ENCODE measurements around the gene IRF9.

IRF9 gene

DNA sequence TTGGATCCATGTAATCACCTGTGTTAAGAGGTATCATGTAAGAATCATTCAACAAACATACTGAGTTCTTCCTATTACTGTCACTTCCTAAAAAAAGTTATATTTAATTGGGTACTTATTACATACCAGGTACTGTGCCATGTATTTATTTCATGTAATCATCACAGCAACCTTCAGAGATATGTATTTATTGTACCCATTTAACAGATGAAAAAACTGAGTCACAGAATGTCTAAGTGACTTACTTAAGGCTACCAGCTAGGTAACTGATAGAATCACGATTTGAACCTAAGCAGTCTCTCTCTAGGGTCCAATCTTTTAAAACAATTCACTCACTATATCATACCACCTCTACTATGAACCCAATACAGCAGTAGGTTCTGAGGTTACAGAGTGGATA is 16.6 kb upstream of the IRF9 start:
- TF ChIP-seq PPARA (CRISPR knock-in tag; IDR thresholded peaks at IDR 0.05; ENCODE audit: borderline replicate concordance) (no peak), ZNF565 (CRISPR knock-in tag; conservative IDR thresholded peaks at IDR 0.05; ENCODE audit: low read depth) (no peak), ZNF8 (CRISPR knock-in tag; IDR thresholded peaks at IDR 0.05) (no peak), TCF4 (CRISPR knock-in tag; IDR thresholded peaks at IDR 0.05; ENCODE audit: borderline replicate concordance) (no peak), ISL1 (CRISPR knock-in tag; IDR thresholded peaks at IDR 0.05) (no peak), ZFP3 (CRISPR knock-in tag; IDR thresholded peaks at IDR 0.05) (no peak), OSR1 (CRISPR knock-in tag; IDR thresholded peaks at IDR 0.05) (no peak), ZFP30 (CRISPR knock-in tag; IDR thresholded peaks at IDR 0.05) (no peak), ZC3H10 (CRISPR knock-in tag; IDR thresholded peaks at IDR 0.05) (no peak), GLIS3 (CRISPR knock-in tag; IDR thresholded peaks at IDR 0.05) (no peak), TOX (CRISPR knock-in tag; IDR thresholded peaks at IDR 0.05; ENCODE audit: borderline replicate concordance) (no peak), ARNTL (CRISPR knock-in tag; IDR thresholded peaks at IDR 0.05; ENCODE audit: borderline replicate concordance, low read depth) (no peak), ESRRG (CRISPR knock-in tag; IDR thresholded peaks at IDR 0.05) (no peak), RARB (CRISPR knock-in tag; IDR thresholded peaks at IDR 0.05) (no peak), BACH2 (CRISPR knock-in tag; IDR thresholded peaks at IDR 0.05; ENCODE audit: borderline replicate concordance) (no peak), SNAI2 (CRISPR knock-in tag; IDR thresholded peaks at IDR 0.05) (no peak)
- TF ChIP-seq, protein P1, sequence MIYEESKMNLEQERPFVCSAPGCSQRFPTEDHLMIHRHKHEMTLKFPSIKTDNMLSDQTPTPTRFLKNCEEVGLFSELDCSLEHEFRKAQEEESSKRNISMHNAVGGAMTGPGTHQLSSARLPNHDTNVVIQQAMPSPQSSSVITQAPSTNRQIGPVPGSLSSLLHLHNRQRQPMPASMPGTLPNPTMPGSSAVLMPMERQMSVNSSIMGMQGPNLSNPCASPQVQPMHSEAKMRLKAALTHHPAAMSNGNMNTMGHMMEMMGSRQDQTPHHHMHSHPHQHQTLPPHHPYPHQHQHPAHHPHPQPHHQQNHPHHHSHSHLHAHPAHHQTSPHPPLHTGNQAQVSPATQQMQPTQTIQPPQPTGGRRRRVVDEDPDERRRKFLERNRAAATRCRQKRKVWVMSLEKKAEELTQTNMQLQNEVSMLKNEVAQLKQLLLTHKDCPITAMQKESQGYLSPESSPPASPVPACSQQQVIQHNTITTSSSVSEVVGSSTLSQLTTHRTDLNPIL (CRISPR knock-in tag; IDR thresholded peaks at IDR 0.05; ENCODE audit: low read depth): no peak
- TF ChIP-seq, protein P2, sequence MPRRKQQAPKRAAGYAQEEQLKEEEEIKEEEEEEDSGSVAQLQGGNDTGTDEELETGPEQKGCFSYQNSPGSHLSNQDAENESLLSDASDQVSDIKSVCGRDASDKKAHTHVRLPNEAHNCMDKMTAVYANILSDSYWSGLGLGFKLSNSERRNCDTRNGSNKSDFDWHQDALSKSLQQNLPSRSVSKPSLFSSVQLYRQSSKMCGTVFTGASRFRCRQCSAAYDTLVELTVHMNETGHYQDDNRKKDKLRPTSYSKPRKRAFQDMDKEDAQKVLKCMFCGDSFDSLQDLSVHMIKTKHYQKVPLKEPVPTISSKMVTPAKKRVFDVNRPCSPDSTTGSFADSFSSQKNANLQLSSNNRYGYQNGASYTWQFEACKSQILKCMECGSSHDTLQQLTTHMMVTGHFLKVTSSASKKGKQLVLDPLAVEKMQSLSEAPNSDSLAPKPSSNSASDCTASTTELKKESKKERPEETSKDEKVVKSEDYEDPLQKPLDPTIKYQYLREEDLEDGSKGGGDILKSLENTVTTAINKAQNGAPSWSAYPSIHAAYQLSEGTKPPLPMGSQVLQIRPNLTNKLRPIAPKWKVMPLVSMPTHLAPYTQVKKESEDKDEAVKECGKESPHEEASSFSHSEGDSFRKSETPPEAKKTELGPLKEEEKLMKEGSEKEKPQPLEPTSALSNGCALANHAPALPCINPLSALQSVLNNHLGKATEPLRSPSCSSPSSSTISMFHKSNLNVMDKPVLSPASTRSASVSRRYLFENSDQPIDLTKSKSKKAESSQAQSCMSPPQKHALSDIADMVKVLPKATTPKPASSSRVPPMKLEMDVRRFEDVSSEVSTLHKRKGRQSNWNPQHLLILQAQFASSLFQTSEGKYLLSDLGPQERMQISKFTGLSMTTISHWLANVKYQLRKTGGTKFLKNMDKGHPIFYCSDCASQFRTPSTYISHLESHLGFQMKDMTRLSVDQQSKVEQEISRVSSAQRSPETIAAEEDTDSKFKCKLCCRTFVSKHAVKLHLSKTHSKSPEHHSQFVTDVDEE (CRISPR knock-in tag; IDR thresholded peaks at IDR 0.05): no peak
- TF ChIP-seq, protein P3, sequence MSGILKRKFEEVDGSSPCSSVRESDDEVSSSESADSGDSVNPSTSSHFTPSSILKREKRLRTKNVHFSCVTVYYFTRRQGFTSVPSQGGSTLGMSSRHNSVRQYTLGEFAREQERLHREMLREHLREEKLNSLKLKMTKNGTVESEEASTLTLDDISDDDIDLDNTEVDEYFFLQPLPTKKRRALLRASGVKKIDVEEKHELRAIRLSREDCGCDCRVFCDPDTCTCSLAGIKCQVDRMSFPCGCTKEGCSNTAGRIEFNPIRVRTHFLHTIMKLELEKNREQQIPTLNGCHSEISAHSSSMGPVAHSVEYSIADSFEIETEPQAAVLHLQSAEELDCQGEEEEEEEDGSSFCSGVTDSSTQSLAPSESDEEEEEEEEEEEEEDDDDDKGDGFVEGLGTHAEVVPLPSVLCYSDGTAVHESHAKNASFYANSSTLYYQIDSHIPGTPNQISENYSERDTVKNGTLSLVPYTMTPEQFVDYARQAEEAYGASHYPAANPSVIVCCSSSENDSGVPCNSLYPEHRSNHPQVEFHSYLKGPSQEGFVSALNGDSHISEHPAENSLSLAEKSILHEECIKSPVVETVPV (CRISPR knock-in tag; IDR thresholded peaks at IDR 0.05): no peak
- TF ChIP-seq, protein P4, sequence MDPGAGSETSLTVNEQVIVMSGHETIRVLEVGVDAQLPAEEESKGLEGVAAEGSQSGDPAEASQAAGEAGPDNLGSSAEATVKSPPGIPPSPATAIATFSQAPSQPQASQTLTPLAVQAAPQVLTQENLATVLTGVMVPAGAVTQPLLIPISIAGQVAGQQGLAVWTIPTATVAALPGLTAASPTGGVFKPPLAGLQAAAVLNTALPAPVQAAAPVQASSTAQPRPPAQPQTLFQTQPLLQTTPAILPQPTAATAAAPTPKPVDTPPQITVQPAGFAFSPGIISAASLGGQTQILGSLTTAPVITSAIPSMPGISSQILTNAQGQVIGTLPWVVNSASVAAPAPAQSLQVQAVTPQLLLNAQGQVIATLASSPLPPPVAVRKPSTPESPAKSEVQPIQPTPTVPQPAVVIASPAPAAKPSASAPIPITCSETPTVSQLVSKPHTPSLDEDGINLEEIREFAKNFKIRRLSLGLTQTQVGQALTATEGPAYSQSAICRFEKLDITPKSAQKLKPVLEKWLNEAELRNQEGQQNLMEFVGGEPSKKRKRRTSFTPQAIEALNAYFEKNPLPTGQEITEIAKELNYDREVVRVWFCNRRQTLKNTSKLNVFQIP (CRISPR knock-in tag; IDR thresholded peaks at IDR 0.05; ENCODE audit: borderline replicate concordance, low read depth): no peak
- ATAC-seq: no peak

DNA sequence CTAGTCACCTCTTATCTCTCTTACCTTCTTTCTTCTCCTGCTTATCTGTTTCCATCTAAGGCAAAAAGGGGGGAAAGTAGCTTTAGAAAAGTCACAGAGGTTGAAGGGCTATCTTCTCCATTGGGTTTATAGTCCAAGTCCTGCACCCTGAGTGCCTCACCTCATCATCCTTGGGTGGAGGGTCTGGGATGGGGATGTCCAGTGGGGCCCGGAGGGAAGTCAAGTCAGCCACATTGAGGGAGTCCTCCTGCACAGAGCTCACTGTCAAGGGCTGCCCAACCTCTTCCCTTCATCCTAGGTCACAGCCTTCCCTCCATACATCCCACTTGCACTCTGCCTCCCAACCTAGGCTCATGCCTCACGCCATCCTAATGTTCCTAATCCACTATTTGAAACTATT is 15.8 kb upstream of the IRF9 start:
- no peak for TF ChIP-seq TOX (CRISPR knock-in tag; IDR thresholded peaks at IDR 0.05; ENCODE audit: borderline replicate concordance)
- no peak for TF ChIP-seq ISL1 (CRISPR knock-in tag; IDR thresholded peaks at IDR 0.05)
- no peak for TF ChIP-seq RARB (CRISPR knock-in tag; IDR thresholded peaks at IDR 0.05)
- TF ChIP-seq, protein P2 (CRISPR knock-in tag; IDR thresholded peaks at IDR 0.05): no peak
- TF ChIP-seq ARNTL (CRISPR knock-in tag; IDR thresholded peaks at IDR 0.05; ENCODE audit: borderline replicate concordance, low read depth): no peak
- TF ChIP-seq TCF4 (CRISPR knock-in tag; IDR thresholded peaks at IDR 0.05; ENCODE audit: borderline replicate concordance): no peak
- no peak for TF ChIP-seq ZFP30 (CRISPR knock-in tag; IDR thresholded peaks at IDR 0.05)
- TF ChIP-seq, protein P5, sequence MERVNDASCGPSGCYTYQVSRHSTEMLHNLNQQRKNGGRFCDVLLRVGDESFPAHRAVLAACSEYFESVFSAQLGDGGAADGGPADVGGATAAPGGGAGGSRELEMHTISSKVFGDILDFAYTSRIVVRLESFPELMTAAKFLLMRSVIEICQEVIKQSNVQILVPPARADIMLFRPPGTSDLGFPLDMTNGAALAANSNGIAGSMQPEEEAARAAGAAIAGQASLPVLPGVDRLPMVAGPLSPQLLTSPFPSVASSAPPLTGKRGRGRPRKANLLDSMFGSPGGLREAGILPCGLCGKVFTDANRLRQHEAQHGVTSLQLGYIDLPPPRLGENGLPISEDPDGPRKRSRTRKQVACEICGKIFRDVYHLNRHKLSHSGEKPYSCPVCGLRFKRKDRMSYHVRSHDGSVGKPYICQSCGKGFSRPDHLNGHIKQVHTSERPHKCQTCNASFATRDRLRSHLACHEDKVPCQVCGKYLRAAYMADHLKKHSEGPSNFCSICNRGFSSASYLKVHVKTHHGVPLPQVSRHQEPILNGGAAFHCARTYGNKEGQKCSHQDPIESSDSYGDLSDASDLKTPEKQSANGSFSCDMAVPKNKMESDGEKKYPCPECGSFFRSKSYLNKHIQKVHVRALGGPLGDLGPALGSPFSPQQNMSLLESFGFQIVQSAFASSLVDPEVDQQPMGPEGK (CRISPR knock-in tag; IDR thresholded peaks at IDR 0.05; ENCODE audit: borderline replicate concordance): no peak
- no peak for ATAC-seq
